ENCODE results near the gene SLC2A1. TPM values are rescaled to one million over a fixed set of nuclear protein-coding genes. Genes with fewer than 3 reads are reported as not detected.

Gene SLC2A1
- total and polyA plus RNA-seq, 9 of the 15 experiments (the other 6 are each of a cell fraction or from before 2014, with no cell fraction given): 12.6 to 153 (median 48.0) TPM

DNA sequence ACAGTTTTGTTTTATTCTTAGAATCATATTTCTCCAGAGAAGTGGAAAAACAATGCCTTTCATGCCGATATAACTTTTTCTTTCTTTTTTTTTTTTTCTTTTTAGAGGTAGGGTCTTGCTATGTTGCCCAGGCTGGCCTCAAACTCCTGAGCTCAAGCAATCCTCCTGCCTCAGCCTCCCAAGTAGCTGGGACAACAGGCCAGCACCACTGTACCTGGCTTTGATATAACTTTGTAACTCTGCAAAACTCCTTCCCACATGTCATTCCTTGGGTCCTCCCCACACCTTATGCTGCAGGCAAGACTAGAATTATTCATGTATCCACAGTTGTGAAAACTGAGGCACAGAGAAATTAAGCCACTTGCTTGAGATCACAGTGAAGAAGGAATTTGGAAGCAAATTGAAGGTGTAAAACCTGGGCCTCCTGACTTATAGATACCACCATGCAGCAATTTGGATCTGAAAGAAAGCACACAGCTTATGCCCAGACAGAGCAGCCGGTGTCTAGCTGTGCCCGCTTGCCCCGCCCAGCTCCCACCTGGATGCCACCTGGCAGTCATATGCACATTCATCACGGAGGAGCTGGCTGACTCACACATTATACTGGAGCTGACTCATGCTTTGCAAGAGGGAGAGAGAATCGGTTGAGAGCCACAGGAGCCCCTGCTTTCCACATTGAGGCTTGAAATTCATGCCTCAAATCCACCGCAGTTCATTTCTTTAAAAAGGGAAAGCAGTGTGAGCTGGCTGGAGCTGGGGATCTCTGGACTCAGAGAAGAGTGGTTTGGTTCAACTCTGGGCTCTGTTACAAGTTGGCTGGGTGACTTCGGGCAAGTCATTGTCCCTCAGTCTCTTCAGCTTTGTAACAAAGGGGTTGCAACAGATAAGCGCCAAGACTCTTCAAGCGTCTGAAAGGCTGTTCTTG, 8.3 kb upstream of the SLC2A1 start (continued):
- TF ChIP-seq, protein P1, sequence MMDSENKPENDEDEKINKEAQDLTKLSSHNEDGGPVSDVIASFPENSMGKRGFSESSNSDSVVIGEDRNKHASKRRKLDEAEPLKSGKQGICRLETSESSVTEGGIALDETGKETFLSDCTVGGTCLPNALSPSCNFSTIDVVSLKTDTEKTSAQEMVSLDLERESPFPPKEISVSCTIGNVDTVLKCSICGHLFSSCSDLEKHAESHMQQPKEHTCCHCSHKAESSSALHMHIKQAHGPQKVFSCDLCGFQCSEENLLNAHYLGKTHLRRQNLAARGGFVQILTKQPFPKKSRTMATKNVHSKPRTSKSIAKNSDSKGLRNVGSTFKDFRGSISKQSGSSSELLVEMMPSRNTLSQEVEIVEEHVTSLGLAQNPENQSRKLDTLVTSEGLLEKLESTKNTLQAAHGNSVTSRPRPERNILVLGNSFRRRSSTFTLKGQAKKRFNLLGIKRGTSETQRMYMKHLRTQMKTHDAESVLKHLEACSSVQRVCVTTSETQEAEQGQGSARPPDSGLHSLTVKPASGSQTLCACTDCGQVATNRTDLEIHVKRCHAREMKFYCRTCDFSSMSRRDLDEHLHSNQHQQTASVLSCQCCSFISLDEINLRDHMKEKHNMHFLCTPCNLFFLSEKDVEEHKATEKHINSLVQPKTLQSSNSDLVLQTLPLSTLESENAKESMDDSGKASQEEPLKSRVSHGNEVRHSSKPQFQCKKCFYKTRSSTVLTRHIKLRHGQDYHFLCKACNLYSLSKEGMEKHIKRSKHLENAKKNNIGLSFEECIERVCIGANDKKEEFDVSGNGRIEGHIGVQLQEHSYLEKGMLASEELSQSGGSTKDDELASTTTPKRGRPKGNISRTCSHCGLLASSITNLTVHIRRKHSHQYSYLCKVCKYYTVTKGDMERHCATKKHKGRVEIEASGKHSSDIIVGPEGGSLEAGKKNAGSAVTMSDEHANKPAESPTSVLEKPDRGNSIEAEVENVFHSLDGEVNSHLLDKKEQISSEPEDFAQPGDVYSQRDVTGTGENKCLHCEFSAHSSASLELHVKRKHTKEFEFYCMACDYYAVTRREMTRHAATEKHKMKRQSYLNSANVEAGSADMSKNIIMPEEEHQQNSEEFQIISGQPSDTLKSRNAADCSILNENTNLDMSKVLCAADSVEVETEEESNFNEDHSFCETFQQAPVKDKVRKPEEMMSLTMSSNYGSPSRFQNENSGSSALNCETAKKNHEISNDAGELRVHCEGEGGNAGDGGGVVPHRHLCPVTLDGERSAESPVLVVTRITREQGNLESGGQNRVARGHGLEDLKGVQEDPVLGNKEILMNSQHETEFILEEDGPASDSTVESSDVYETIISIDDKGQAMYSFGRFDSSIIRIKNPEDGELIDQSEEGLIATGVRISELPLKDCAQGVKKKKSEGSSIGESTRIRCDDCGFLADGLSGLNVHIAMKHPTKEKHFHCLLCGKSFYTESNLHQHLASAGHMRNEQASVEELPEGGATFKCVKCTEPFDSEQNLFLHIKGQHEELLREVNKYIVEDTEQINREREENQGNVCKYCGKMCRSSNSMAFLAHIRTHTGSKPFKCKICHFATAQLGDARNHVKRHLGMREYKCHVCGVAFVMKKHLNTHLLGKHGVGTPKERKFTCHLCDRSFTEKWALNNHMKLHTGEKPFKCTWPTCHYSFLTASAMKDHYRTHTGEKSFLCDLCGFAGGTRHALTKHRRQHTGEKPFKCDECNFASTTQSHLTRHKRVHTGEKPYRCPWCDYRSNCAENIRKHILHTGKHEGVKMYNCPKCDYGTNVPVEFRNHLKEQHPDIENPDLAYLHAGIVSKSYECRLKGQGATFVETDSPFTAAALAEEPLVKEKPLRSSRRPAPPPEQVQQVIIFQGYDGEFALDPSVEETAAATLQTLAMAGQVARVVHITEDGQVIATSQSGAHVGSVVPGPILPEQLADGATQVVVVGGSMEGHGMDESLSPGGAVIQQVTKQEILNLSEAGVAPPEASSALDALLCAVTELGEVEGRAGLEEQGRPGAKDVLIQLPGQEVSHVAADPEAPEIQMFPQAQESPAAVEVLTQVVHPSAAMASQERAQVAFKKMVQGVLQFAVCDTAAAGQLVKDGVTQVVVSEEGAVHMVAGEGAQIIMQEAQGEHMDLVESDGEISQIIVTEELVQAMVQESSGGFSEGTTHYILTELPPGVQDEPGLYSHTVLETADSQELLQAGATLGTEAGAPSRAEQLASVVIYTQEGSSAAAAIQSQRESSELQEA (IDR thresholded peaks at IDR 0.05; ENCODE audit: low read depth): no peak
- TF ChIP-seq, protein P2, sequence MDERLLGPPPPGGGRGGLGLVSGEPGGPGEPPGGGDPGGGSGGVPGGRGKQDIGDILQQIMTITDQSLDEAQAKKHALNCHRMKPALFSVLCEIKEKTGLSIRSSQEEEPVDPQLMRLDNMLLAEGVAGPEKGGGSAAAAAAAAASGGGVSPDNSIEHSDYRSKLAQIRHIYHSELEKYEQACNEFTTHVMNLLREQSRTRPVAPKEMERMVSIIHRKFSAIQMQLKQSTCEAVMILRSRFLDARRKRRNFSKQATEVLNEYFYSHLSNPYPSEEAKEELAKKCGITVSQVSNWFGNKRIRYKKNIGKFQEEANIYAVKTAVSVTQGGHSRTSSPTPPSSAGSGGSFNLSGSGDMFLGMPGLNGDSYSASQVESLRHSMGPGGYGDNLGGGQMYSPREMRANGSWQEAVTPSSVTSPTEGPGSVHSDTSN (CRISPR knock-in tag; IDR thresholded peaks at IDR 0.05; ENCODE audit: low read depth): no peak
- TF ChIP-seq, protein P2 (tag; conservative IDR thresholded peaks at IDR 0.05; ENCODE audit: low read depth): peak; percentile 72
- TF ChIP-seq PTTG1 (tag; IDR thresholded peaks at IDR 0.05; ENCODE audit: low read depth): no peak
- TF ChIP-seq, protein P3, sequence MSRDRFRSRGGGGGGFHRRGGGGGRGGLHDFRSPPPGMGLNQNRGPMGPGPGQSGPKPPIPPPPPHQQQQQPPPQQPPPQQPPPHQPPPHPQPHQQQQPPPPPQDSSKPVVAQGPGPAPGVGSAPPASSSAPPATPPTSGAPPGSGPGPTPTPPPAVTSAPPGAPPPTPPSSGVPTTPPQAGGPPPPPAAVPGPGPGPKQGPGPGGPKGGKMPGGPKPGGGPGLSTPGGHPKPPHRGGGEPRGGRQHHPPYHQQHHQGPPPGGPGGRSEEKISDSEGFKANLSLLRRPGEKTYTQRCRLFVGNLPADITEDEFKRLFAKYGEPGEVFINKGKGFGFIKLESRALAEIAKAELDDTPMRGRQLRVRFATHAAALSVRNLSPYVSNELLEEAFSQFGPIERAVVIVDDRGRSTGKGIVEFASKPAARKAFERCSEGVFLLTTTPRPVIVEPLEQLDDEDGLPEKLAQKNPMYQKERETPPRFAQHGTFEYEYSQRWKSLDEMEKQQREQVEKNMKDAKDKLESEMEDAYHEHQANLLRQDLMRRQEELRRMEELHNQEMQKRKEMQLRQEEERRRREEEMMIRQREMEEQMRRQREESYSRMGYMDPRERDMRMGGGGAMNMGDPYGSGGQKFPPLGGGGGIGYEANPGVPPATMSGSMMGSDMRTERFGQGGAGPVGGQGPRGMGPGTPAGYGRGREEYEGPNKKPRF (IDR thresholded peaks at IDR 0.05; ENCODE audit: low read depth, low read length): no peak
- TF ChIP-seq NR2C1 (IDR thresholded peaks at IDR 0.05): no peak
- peak; percentile 6 for TF ChIP-seq NR2C1 (tag; IDR thresholded peaks at IDR 0.05)
- no peak for TF ChIP-seq MXI1 (IDR thresholded peaks at IDR 0.05; ENCODE audit: low read depth, low read length)
- peak; percentile 91 for TF ChIP-seq MEIS2 (IDR thresholded peaks at IDR 0.05; ENCODE audit: partially characterized antibody)
- no peak for TF ChIP-seq GABPB2 (CRISPR knock-in tag; conservative IDR thresholded peaks at IDR 0.05)
- no peak for TF ChIP-seq PRPF4 (IDR thresholded peaks at IDR 0.05; ENCODE audit: insufficient read depth, low read depth, low read length, poor library complexity, severe bottlenecking)
- TF ChIP-seq ZBED1 (IDR thresholded peaks at IDR 0.05): no peak
- no peak for TF ChIP-seq ZC3H8 (IDR thresholded peaks at IDR 0.05)
- no peak for TF ChIP-seq TSC22D4 (tag; IDR thresholded peaks at IDR 0.05)
- TF ChIP-seq CTBP1 (IDR thresholded peaks at IDR 0.05; ENCODE audit: borderline replicate concordance): peak; percentile 95
